Liver (tissue), 9 donors: ENCODE measurements around the gene NCOA3. TPM values are rescaled to one million over a fixed set of nuclear protein-coding genes. Genes with fewer than 3 reads are reported as not detected.

Experiments used
- DNase-seq: peaks from one replicate; pipeline ENCODE4 v3.0.0-alpha.2; 2017; ENCODE audit warnings: low spot score
- H3K27ac ChIP-seq, 2 donors: one replicate each; pipeline ENCODE4 v1.7.0; 2013; ENCODE audit warnings: inconsistent platforms in 2 of 2, low read length in 2 of 2, control low read depth in 1 of 2, low read depth in 1 of 2, mild to moderate bottlenecking in 1 of 2
- H3K27me3 ChIP-seq, 4 donors: one replicate each; pipeline versions ENCODE4 v1.6.1 to v1.7.0; 2013; ENCODE audit warnings: low read length in 3 of 4, inconsistent platforms in 1 of 4, mild to moderate bottlenecking in 1 of 4, moderate library complexity in 1 of 4; ENCODE audit not compliant: control insufficient read depth in 4 of 4, insufficient read depth in 4 of 4
- H3K36me3 ChIP-seq, 4 donors: one replicate each; pipeline versions ENCODE4 v1.6.1 to v1.7.0; 2013; ENCODE audit warnings: low read length in 3 of 4, mild to moderate bottlenecking in 3 of 4, low read depth in 1 of 4, moderate library complexity in 1 of 4; ENCODE audit not compliant: control insufficient read depth in 4 of 4, insufficient read depth in 3 of 4
- H3K4me1 ChIP-seq, 4 donors: one replicate each; pipeline versions ENCODE4 v1.6.1 to v1.7.0; 2013; ENCODE audit warnings: low read length in 3 of 4, mild to moderate bottlenecking in 3 of 4, moderate library complexity in 1 of 4; ENCODE audit not compliant: control insufficient read depth in 4 of 4, insufficient read depth in 4 of 4
- H3K4me3 ChIP-seq, 3 donors: one replicate each; pipeline versions ENCODE4 v1.6.1 to v1.7.0; 2013; ENCODE audit warnings: low read length in 3 of 3, control low read depth in 1 of 3, low read depth in 1 of 3, mild to moderate bottlenecking in 1 of 3
- H3K9ac ChIP-seq, 2 donors: one replicate each; pipeline ENCODE4 v1.7.0; 2013; ENCODE audit warnings: low read length in 2 of 2, mild to moderate bottlenecking in 2 of 2, moderate library complexity in 2 of 2, control low read depth in 1 of 2, low read depth in 1 of 2
- H3K9me3 ChIP-seq, 4 donors: one replicate each; pipeline versions ENCODE4 v1.6.1 to v1.7.0; 2013; ENCODE audit warnings: low read length in 3 of 4; ENCODE audit not compliant: control insufficient read depth in 4 of 4
- ATF3 ChIP-seq: IDR thresholded peaks from 2 replicates; pipeline ENCODE4 v1.6.1; 2016; ENCODE audit warnings: antibody characterized with exemption
- CTCF ChIP-seq: fragments of 150-350 bp; IDR thresholded peaks from 2 replicates; pipeline ENCODE4 v1.5.1; 2017; ENCODE audit warnings: improper control_type of control experiment, low read depth, low read length; ENCODE audit not compliant: missing input control
- EGR1 ChIP-seq, 2 donors: IDR thresholded peaks; 2 replicates each; pipeline ENCODE4 v1.6.1; 2016 to 2018; ENCODE audit warnings: antibody characterized with exemption in 2 of 2, low read depth in 2 of 2
- FOXA1 ChIP-seq: IDR thresholded peaks from 2 replicates; pipeline ENCODE4 v1.6.1; 2016; ENCODE audit warnings: antibody characterized with exemption
- FOXA2 ChIP-seq: IDR thresholded peaks from 2 replicates; pipeline ENCODE4 v1.6.1; 2016; ENCODE audit warnings: antibody characterized with exemption
- GABPA ChIP-seq, 2 donors: IDR thresholded peaks in 1 of 2; conservative IDR thresholded peaks in 1 of 2; 2 replicates each; pipeline ENCODE4 v1.6.1; 2016; ENCODE audit warnings: antibody characterized with exemption in 2 of 2, mild to moderate bottlenecking in 1 of 2, moderate library complexity in 1 of 2
- HNF4A ChIP-seq, 2 donors: conservative IDR thresholded peaks; 2 replicates each; pipeline ENCODE4 v1.6.1; 2016; ENCODE audit warnings: antibody characterized with exemption in 2 of 2, mild to moderate bottlenecking in 2 of 2
- HNF4G ChIP-seq: IDR thresholded peaks from 2 replicates; pipeline ENCODE4 v1.6.1; 2016; ENCODE audit warnings: antibody characterized with exemption
- JUND ChIP-seq, 2 donors: IDR thresholded peaks; 2 replicates each; pipeline ENCODE4 v1.6.1; 2016; ENCODE audit warnings: antibody characterized with exemption in 2 of 2
- RAD21 ChIP-seq, 2 donors: IDR thresholded peaks; 2 replicates each; pipeline ENCODE4 v1.6.1; 2016; ENCODE audit warnings: antibody characterized with exemption in 2 of 2, mild to moderate bottlenecking in 2 of 2
- RXRA ChIP-seq, 2 donors: IDR thresholded peaks; 2 replicates each; pipeline ENCODE4 v1.6.1; 2017 to 2018; ENCODE audit warnings: antibody characterized with exemption in 2 of 2, mild to moderate bottlenecking in 1 of 2
- SP1 ChIP-seq: IDR thresholded peaks from 2 replicates; pipeline ENCODE4 v1.6.1; 2018; ENCODE audit warnings: antibody characterized with exemption, mild to moderate bottlenecking
- TAF1 ChIP-seq: conservative IDR thresholded peaks from 2 replicates; pipeline ENCODE4 v1.6.1; 2016; ENCODE audit warnings: antibody characterized with exemption, mild to moderate bottlenecking
- YY1 ChIP-seq: IDR thresholded peaks from 2 replicates; pipeline ENCODE4 v1.6.1; 2016; ENCODE audit warnings: antibody characterized with exemption, mild to moderate bottlenecking
- ZBTB33 ChIP-seq: IDR thresholded peaks from 2 replicates; pipeline ENCODE4 v1.6.1; 2016; ENCODE audit warnings: antibody characterized with exemption
- WGBS: extraction: QIAGEN DNeasy Blood & Tissue Kit; methylation state at CpG from one replicate; pipeline ENCODE4 v1.1.7; 2013; 5-methylcytosine and 5-hydroxymethylcytosine counted together
- polyA plus RNA-seq, 2 donors: library from polyadenylated mRNA; stranded (reverse) in 1 of 2; unstranded in 1 of 2; fragments of 200-250 nt in 1 of 2; fragments of >200 nt in 1 of 2; fragmentation: Nextera tagmentation in 1 of 2; extraction: Ambion mirVana in 1 of 2; gene quantifications; one replicate each; pipeline versions ENCODE4 v1.2.1 to v1.2.3, GENCODE V29; 2013 to 2015
- total RNA-seq, 2 donors: library from RNA; depleted of rRNA; stranded (reverse); fragments of >200 nt; gene quantifications; one replicate each; pipeline ENCODE4 v1.2.3, GENCODE V29; 2014
- TF ChIP-seq, protein P1 (sequence below): IDR thresholded peaks from 2 replicates; pipeline ENCODE4 v1.6.1; 2016; ENCODE audit warnings: antibody characterized with exemption
- TF ChIP-seq, protein P2 (sequence below): IDR thresholded peaks from 2 replicates; pipeline ENCODE4 v1.6.1; 2016; ENCODE audit warnings: antibody characterized with exemption, mild to moderate bottlenecking
- donor health status: healthy.
- donor health status: healthy.
- donor health status: healthy.
- donor health status: healthy.
- donor health status: healthy.

The NCOA3 gene
- total and polyA plus RNA-seq, 4 donors = 3.8 to 18.2 (median 8.9) TPM

- Histone ChIP-seq H3K27me3 (no peaks in the 10 kb centered on the region), H3K9me3 (no peaks in the 10 kb centered on the region), H3K27ac (no peak overlapping the region), H3K4me3 (no peak overlapping the region), H3K9ac (no peak overlapping the region), H3K36me3 (no peaks in the 10 kb centered on the region), H3K4me1 (peaks cover 0 to 2% (median 0%) of the 10 kb centered on the region in 4 donors)
- no peak for TF ChIP-seq YY1
- no peak for TF ChIP-seq CTCF
- no peak for TF ChIP-seq GABPA (IDR thresholded peaks at IDR 0.05 in 1 of 2, conservative IDR thresholded peaks at IDR 0.05 in 1 of 2)
- no peak for TF ChIP-seq HNF4G
- TF ChIP-seq ZBTB33 = no peak
- no peak for TF ChIP-seq TAF1
- TF ChIP-seq EGR1 (IDR thresholded peaks at IDR 0.05; ENCODE audit: low read depth in 2 of 2) = no peak
- TF ChIP-seq SP1 = no peak
- TF ChIP-seq RXRA (IDR thresholded peaks at IDR 0.05) = no peak
- TF ChIP-seq, protein P1, sequence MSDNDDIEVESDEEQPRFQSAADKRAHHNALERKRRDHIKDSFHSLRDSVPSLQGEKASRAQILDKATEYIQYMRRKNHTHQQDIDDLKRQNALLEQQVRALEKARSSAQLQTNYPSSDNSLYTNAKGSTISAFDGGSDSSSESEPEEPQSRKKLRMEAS = no peak
- TF ChIP-seq FOXA2 = no peak
- DNase-seq = no peak
- 92% methylated on average over 2 of the region's 2 CpGs for WGBS
Measured at GRCh38 chr20:47476452-47476851, 25.2 kb upstream of the NCOA3 start.

- no peaks in the 10 kb centered on the region for H3K9me3 ChIP-seq
- H3K4me3 ChIP-seq = no peak overlapping the region
- H3K27me3 ChIP-seq = no peaks in the 10 kb centered on the region
- H3K9ac ChIP-seq = no peak overlapping the region
- H3K4me1 ChIP-seq = peaks cover 0 to 2% (median 0%) of the 10 kb centered on the region in 4 donors
- no peak overlapping the region for H3K27ac ChIP-seq
- 94% methylated on average over 4 of the region's 4 CpGs for WGBS
- TF ChIP-seq HNF4A (conservative IDR thresholded peaks at IDR 0.05) (no peak), HNF4G (no peak), GABPA (IDR thresholded peaks at IDR 0.05 in 1 of 2, conservative IDR thresholded peaks at IDR 0.05 in 1 of 2) (no peak), RXRA (IDR thresholded peaks at IDR 0.05) (no peak), ATF3 (no peak), EGR1 (IDR thresholded peaks at IDR 0.05; ENCODE audit: low read depth in 2 of 2) (no peak), TAF1 (no peak), FOXA1 (no peak), FOXA2 (no peak), RAD21 (IDR thresholded peaks at IDR 0.05) (no peak), CTCF (no peak), JUND (IDR thresholded peaks at IDR 0.05) (no peak), ZBTB33 (no peak), SP1 (no peak)
- TF ChIP-seq, protein P1 = no peak
- TF ChIP-seq, protein P2, sequence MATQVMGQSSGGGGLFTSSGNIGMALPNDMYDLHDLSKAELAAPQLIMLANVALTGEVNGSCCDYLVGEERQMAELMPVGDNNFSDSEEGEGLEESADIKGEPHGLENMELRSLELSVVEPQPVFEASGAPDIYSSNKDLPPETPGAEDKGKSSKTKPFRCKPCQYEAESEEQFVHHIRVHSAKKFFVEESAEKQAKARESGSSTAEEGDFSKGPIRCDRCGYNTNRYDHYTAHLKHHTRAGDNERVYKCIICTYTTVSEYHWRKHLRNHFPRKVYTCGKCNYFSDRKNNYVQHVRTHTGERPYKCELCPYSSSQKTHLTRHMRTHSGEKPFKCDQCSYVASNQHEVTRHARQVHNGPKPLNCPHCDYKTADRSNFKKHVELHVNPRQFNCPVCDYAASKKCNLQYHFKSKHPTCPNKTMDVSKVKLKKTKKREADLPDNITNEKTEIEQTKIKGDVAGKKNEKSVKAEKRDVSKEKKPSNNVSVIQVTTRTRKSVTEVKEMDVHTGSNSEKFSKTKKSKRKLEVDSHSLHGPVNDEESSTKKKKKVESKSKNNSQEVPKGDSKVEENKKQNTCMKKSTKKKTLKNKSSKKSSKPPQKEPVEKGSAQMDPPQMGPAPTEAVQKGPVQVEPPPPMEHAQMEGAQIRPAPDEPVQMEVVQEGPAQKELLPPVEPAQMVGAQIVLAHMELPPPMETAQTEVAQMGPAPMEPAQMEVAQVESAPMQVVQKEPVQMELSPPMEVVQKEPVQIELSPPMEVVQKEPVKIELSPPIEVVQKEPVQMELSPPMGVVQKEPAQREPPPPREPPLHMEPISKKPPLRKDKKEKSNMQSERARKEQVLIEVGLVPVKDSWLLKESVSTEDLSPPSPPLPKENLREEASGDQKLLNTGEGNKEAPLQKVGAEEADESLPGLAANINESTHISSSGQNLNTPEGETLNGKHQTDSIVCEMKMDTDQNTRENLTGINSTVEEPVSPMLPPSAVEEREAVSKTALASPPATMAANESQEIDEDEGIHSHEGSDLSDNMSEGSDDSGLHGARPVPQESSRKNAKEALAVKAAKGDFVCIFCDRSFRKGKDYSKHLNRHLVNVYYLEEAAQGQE = no peak
- H3K36me3 ChIP-seq = no peaks in the 10 kb centered on the region
- DNase-seq = no peak
Measured at GRCh38 chr20:47479093-47479492, 22.6 kb upstream of the NCOA3 start.
